Astrocyte (in vitro differentiated cells and primary cell): Measurements from ENCODE around the gene TMPRSS9.

Experiments
- EZH2 ChIP-seq: IDR thresholded peaks from 2 replicates; pipeline ENCODE4 v1.6.1; 2012; ENCODE audit warnings: mild to moderate bottlenecking, low read length, inconsistent platforms; ENCODE audit not compliant: insufficient read depth
- TF ChIP-seq, protein P1 (sequence below): IDR thresholded peaks from 2 replicates; pipeline ENCODE4 v1.5.1; 2011; ENCODE audit warnings: low read depth, mild to moderate bottlenecking, inconsistent platforms, low read length, moderate library complexity; ENCODE audit not compliant: insufficient read depth

DNA sequence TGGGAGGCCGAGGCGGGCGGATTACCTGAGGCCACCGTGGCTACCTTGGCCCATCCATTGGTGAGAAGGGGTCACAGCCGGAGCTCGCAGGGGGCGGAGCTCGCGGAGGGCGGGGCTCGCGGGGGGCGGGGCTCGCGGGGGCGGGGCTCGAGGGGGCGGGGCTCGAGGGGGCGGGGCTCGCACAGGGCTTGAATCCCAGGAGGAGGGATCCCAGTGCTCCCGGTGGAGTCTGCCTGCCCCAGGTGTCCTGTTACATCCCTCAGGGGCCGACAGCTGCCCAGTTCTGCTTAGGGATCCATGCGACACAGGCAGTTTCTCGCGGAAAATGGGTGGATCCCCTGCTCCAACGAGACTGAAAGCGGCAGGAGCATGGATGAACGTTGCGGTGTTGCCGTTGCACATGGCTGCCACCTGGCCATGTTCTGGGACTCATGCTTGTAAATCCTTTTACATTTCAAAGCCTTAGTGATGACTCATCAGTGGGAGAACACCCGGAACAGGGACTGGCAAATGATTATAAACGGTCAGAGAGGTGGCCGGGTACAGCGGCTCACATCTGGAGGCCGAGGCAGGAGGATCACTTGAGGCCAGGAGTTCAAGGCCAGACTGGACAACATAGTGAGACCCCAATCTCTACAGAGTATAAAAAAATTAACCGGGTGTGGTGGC, 25.1 kb downstream of the TMPRSS9 start:
- TF ChIP-seq, protein P1, sequence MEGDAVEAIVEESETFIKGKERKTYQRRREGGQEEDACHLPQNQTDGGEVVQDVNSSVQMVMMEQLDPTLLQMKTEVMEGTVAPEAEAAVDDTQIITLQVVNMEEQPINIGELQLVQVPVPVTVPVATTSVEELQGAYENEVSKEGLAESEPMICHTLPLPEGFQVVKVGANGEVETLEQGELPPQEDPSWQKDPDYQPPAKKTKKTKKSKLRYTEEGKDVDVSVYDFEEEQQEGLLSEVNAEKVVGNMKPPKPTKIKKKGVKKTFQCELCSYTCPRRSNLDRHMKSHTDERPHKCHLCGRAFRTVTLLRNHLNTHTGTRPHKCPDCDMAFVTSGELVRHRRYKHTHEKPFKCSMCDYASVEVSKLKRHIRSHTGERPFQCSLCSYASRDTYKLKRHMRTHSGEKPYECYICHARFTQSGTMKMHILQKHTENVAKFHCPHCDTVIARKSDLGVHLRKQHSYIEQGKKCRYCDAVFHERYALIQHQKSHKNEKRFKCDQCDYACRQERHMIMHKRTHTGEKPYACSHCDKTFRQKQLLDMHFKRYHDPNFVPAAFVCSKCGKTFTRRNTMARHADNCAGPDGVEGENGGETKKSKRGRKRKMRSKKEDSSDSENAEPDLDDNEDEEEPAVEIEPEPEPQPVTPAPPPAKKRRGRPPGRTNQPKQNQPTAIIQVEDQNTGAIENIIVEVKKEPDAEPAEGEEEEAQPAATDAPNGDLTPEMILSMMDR: no peak
- no peak for TF ChIP-seq EZH2
